Adrenal gland (tissue), 5 donors: ENCODE results near the gene RER1.

Experiments
- POLR2A ChIP-seq, 2 donors: fragments of 450-650 bp; IDR thresholded peaks; one replicate each; pipeline ENCODE4 v1.6.1; 2017; ENCODE audit warnings: antibody characterized with exemption in 2 of 2, mild to moderate bottlenecking in 2 of 2, moderate library complexity in 1 of 2
- TF ChIP-seq, protein P1 (sequence below), 6 experiments: fragments of 450-650 bp in 4 of 6; fragments of 200-600 bp in 2 of 6; sonication (generic) in 1 of 6; IDR thresholded peaks; 1 replicate in 5 of 6; 2 replicates in 1 of 6; pipeline versions ENCODE4 v1.5.1 to v1.8.0; 2016 to 2021; ENCODE audit warnings: antibody characterized with exemption in 6 of 6, mild to moderate bottlenecking in 2 of 6, moderate library complexity in 1 of 6
- donor health status: DM: no; HTN: no; CAD: no.

DNA sequence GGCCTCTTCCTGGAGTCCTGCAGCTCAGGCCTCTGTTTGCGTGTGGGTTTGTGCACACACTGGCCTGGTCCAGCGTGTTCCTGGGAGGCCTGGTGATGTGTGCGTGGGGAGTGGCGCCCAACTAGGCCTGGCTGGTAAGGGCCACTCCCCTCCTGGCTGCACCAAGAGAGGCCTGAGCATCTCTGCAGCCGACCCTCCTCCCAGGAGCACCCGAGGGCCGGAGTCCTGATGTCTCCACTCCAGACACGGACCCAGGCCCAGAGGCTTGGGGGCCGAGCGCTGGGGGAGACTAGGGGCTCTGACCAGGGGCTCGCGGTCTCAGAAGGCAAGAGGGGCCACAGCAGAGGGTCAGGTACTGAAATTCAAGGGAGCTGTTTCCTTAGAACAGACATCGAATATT is 33.6 kb upstream of the RER1 start:
- TF ChIP-seq, protein P1, sequence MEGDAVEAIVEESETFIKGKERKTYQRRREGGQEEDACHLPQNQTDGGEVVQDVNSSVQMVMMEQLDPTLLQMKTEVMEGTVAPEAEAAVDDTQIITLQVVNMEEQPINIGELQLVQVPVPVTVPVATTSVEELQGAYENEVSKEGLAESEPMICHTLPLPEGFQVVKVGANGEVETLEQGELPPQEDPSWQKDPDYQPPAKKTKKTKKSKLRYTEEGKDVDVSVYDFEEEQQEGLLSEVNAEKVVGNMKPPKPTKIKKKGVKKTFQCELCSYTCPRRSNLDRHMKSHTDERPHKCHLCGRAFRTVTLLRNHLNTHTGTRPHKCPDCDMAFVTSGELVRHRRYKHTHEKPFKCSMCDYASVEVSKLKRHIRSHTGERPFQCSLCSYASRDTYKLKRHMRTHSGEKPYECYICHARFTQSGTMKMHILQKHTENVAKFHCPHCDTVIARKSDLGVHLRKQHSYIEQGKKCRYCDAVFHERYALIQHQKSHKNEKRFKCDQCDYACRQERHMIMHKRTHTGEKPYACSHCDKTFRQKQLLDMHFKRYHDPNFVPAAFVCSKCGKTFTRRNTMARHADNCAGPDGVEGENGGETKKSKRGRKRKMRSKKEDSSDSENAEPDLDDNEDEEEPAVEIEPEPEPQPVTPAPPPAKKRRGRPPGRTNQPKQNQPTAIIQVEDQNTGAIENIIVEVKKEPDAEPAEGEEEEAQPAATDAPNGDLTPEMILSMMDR (IDR thresholded peaks at IDR 0.05), result no peak
- TF ChIP-seq POLR2A (IDR thresholded peaks at IDR 0.05), result no peak
